ENCODE data around the gene FAM240B. TPM values are rescaled to one million over a fixed set of nuclear protein-coding genes. Genes with fewer than 3 reads are reported as not detected.

The FAM240B gene
- total and polyA plus RNA-seq, 9 of the 15 experiments (the other 6 are each of a cell fraction or from before 2014, with no cell fraction given), result not detected

- ATAC-seq, result no peak
- under 1% methylated on average over 10 of the region's 10 CpGs for WGBS (ENCODE audit: insufficient coverage, low coverage, missing lambda C conversion rate)
- in situ Hi-C loops (cut with MboI) (no loop called here), intact Hi-C loops (cut with micrococcal nuclease) (no loop called here)
- Histone ChIP-seq H3K27ac (ENCODE audit: extremely low read depth, low read depth, low read length) (no peak overlapping the region), H3K4me3 (no peak overlapping the region), H3K4me1 (replicated peaks in 1 of 2; ENCODE audit: control insufficient read depth in 2 of 2, insufficient read depth in 2 of 2, low read length in 2 of 2) (peaks cover 0 to 4% of the 10 kb centered on the region in 2 experiments; a peak in 2 of 5 replicates), H3K4me2 (ENCODE audit: insufficient read depth, low read length) (no peak overlapping the region), H3K9me1 (ENCODE audit: control insufficient read depth, insufficient read depth, low read length) (no peaks in the 10 kb centered on the region), H3K79me2 (ENCODE audit: control insufficient read depth, insufficient read depth, low read length) (no peaks in the 10 kb centered on the region), H3K27me3 (ENCODE audit: control insufficient read depth in 2 of 2, insufficient read depth in 2 of 2, low read length in 2 of 2) (peaks cover 0 to 10% of the 10 kb centered on the region in 2 experiments; a peak in 2 of 5 replicates), H3K9me3 (replicated peaks; ENCODE audit: control insufficient read depth, insufficient read depth, low read depth, low read length) (no peaks in the 10 kb centered on the region), H2AFZ (ENCODE audit: low read depth, low read length) (no peak overlapping the region), H3K9ac (ENCODE audit: insufficient read depth in 1 of 2, low read depth in 2 of 2, low read length in 2 of 2) (no peak overlapping the region), H3K36me3 (ENCODE audit: control insufficient read depth, insufficient read depth, low read length) (no peaks in the 10 kb centered on the region), H4K20me1 (replicated peaks; ENCODE audit: control insufficient read depth, insufficient read depth, low read length) (no peaks in the 10 kb centered on the region)
- no TSS peak for BruUV-seq (replicated peaks)
- no peak for FAIRE-seq
- no peak for DNase-seq (ENCODE audit: extremely low read depth in 1 of 4, low spot score in 3 of 4)
- ChIA-PET POLR2A (no interaction called here), CTCF (ENCODE audit: low intra/inter-chr PET ratio) (no interaction called here)
- TF ChIP-seq HNRNPUL1 (IDR thresholded peaks at IDR 0.05; ENCODE audit: low read length) (no peak), ZBTB49 (CRISPR knock-in tag; IDR thresholded peaks at IDR 0.05; ENCODE audit: borderline replicate concordance) (no peak), NEUROD1 (IDR thresholded peaks at IDR 0.05; ENCODE audit: borderline replicate concordance, low read depth, low read length, partially characterized antibody) (no peak), ETV6 (IDR thresholded peaks at IDR 0.05; ENCODE audit: borderline replicate concordance in 1 of 2, low read depth in 2 of 2, low read length in 1 of 2) (no peak), ETV6 (CRISPR knock-in tag; IDR thresholded peaks at IDR 0.05; ENCODE audit: borderline replicate concordance) (no peak), ZNF395 (CRISPR knock-in tag; IDR thresholded peaks at IDR 0.05) (no peak), PREB (CRISPR knock-in tag; IDR thresholded peaks at IDR 0.05) (no peak), ARNT (IDR thresholded peaks at IDR 0.05) (no peak), EWSR1 (IDR thresholded peaks at IDR 0.05; ENCODE audit: borderline replicate concordance, low read depth, partially characterized antibody) (no peak), ZNF324 (CRISPR knock-in tag; IDR thresholded peaks at IDR 0.05) (no peak), MAX (CRISPR knock-in tag; IDR thresholded peaks at IDR 0.05) (no peak), ARID3B (CRISPR knock-in tag; IDR thresholded peaks at IDR 0.05; ENCODE audit: borderline replicate concordance) (no peak), BCOR (IDR thresholded peaks at IDR 0.05) (no peak)
Measured at GRCh38 chr9:38668791-38669466, 51.0 kb downstream of the FAM240B start.

Measured in K562 (cell line).